K562 (cell line): Measurements from ENCODE around the gene NDUFAF8. TPM values are rescaled to one million over a fixed set of nuclear protein-coding genes. Genes with fewer than 3 reads are reported as not detected.
A peak's percentile ranks its signal among the peaks of the same experiment; 100 is the strongest.

Experiments
- ARNT ChIP-seq, 2 experiments: fragments of 450-650 bp; IDR thresholded peaks; 2 replicates each; pipeline ENCODE4 v1.6.1; 2016; ENCODE audit warnings: mild to moderate bottlenecking in 1 of 2
- BRD4 ChIP-seq: fragments of 200-600 bp; sonication (generic); IDR thresholded peaks from 2 replicates; pipeline ENCODE4 v1.6.1; 2017; ENCODE audit warnings: inconsistent platforms
- CHD1 ChIP-seq: fragments of 200-600 bp; sonication (generic); IDR thresholded peaks from one replicate; pipeline ENCODE4 v1.6.1; 2012; ENCODE audit warnings: mild to moderate bottlenecking, moderate library complexity, low read length, inconsistent platforms
- GABPB1 ChIP-seq: sonication (generic); formaldehyde crosslinking; IDR thresholded peaks from 2 replicates; pipeline ENCODE4 v1.8.0; 2022; ENCODE audit warnings: mild to moderate bottlenecking, missing genetic modification reagents
- GATA2 ChIP-seq: sonication (generic); formaldehyde crosslinking; IDR thresholded peaks from 2 replicates; pipeline ENCODE4 v1.4.0; 2020; ENCODE audit warnings: mild to moderate bottlenecking, missing genetic modification reagents
- HLTF ChIP-seq: fragments of 450-650 bp; IDR thresholded peaks from 2 replicates; pipeline ENCODE4 v1.6.1; 2016
- KDM4B ChIP-seq, 2 experiments: fragments of 450-650 bp in 1 of 2; sonication (generic) in 1 of 2; IDR thresholded peaks; 2 replicates each; pipeline ENCODE4 v1.6.1; 2016 to 2017; ENCODE audit warnings: borderline replicate concordance in 2 of 2, antibody characterized with exemption in 1 of 2, low read depth in 1 of 2, mild to moderate bottlenecking in 1 of 2
- MYC ChIP-seq, 2 experiments: fragments of 250-450 bp in 1 of 2; sonication (Bioruptor Pico) in 1 of 2; IDR thresholded peaks; 2 replicates each; pipeline versions ENCODE4 v1.5.1 to v1.6.1; 2012 to 2021; ENCODE audit warnings: low read depth in 2 of 2, borderline replicate concordance in 1 of 2, improper control_type of control experiment in 1 of 2, low read length in 1 of 2, mild to moderate bottlenecking in 1 of 2, moderate library complexity in 1 of 2
- NR2C1 ChIP-seq, 2 experiments: fragments of 450-650 bp; IDR thresholded peaks; 2 replicates each; pipeline ENCODE4 v1.6.1; 2017; ENCODE audit warnings: mild to moderate bottlenecking in 2 of 2, antibody characterized with exemption in 1 of 2, inconsistent platforms in 1 of 2, missing compliant biosample characterization in 1 of 2, missing genetic modification characterization in 1 of 2
- PRMT5 ChIP-seq: sonication (generic); formaldehyde crosslinking; IDR thresholded peaks from 2 replicates; pipeline ENCODE4 v1.5.0; 2020; ENCODE audit warnings: missing genetic modification reagents
- PTTG1 ChIP-seq: fragments of 450-650 bp; IDR thresholded peaks from 2 replicates; pipeline ENCODE4 v1.6.1; 2016; ENCODE audit warnings: low read depth, mild to moderate bottlenecking, missing genetic modification characterization, missing compliant biosample characterization
- RB1 ChIP-seq: fragments of 450-650 bp; IDR thresholded peaks from 2 replicates; pipeline ENCODE4 v1.6.1; 2017; ENCODE audit warnings: low read depth, mild to moderate bottlenecking
- RFX5 ChIP-seq: IDR thresholded peaks from 2 replicates; pipeline ENCODE4 v1.6.1; 2011; ENCODE audit warnings: low read depth, mild to moderate bottlenecking, improper control_type of control experiment, low read length
- TAF15 ChIP-seq: fragments of 200-400 bp; formaldehyde crosslinking; IDR thresholded peaks from 2 replicates; pipeline ENCODE4 v1.6.1; 2017; ENCODE audit warnings: mild to moderate bottlenecking, low read depth, low read length, moderate library complexity
- TCF3 ChIP-seq: sonication (generic); formaldehyde crosslinking; IDR thresholded peaks from 2 replicates; pipeline ENCODE4 v1.4.0; 2020; ENCODE audit warnings: mild to moderate bottlenecking, missing genetic modification reagents
- TEAD2 ChIP-seq: fragments of 450-650 bp; IDR thresholded peaks from 2 replicates; pipeline ENCODE4 v1.6.1; 2016; ENCODE audit warnings: missing genetic modification characterization, control low read depth, missing compliant biosample characterization
- XRCC3 ChIP-seq: fragments of 450-650 bp; IDR thresholded peaks from 2 replicates; pipeline ENCODE4 v1.6.1; 2017; ENCODE audit warnings: mild to moderate bottlenecking, moderate library complexity
- XRCC4 ChIP-seq: IDR thresholded peaks from one replicate; pipeline ENCODE4 v1.6.1; 2011; ENCODE audit not compliant: insufficient read depth, insufficient read length; ENCODE audit errors: extremely low read depth
- ZBTB34 ChIP-seq: fragments of 250-450 bp; sonication (Bioruptor Pico); IDR thresholded peaks from 2 replicates; pipeline ENCODE4 v1.8.0; 2021; ENCODE audit warnings: mild to moderate bottlenecking, moderate library complexity
- ZNF140 ChIP-seq: fragments of 250-450 bp; sonication (Bioruptor Pico); IDR thresholded peaks from 2 replicates; pipeline ENCODE4 v1.8.0; 2021; ENCODE audit warnings: moderate library complexity, mild to moderate bottlenecking, inconsistent platforms
- ZNF146 ChIP-seq: IDR thresholded peaks from one replicate; pipeline ENCODE4 v1.6.1; 2018; ENCODE audit warnings: missing compliant biosample characterization; ENCODE audit not compliant: unreplicated experiment
- ZNF512 ChIP-seq: IDR thresholded peaks from 2 replicates; pipeline ENCODE4 v1.6.1; 2016; ENCODE audit warnings: missing genetic modification characterization, missing compliant biosample characterization
- ZNF57 ChIP-seq: fragments of 450-650 bp; formaldehyde crosslinking; IDR thresholded peaks from 2 replicates; pipeline ENCODE4 v1.4.0; 2020; ENCODE audit warnings: mild to moderate bottlenecking, moderate library complexity
- ZNF586 ChIP-seq: fragments of 450-650 bp; formaldehyde crosslinking; conservative IDR thresholded peaks from 2 replicates; pipeline ENCODE4 v1.4.0; 2020; ENCODE audit warnings: mild to moderate bottlenecking, moderate library complexity
- ZNF79 ChIP-seq: fragments of 250-450 bp; sonication (Bioruptor Pico); IDR thresholded peaks from 2 replicates; pipeline ENCODE4 v1.4.0; 2020; ENCODE audit warnings: low read depth, mild to moderate bottlenecking, moderate library complexity
- polyA plus RNA-seq, 8 experiments: library from polyadenylated mRNA; depleted of rRNA in 4 of 8; stranded (reverse) in 5 of 8; unstranded in 3 of 8; fragments of >200 nt; fragmentation: Nextera tagmentation in 2 of 8; fragmentation: Illumina TruSeq in 1 of 8; extraction: Ambion mirVana in 2 of 8; extraction: Trizol in 1 of 8; gene quantifications; 2 replicates each; pipeline versions ENCODE4 v1.2.1 to v1.2.3, GENCODE V29; 2011 to 2014; ENCODE audit warnings: inconsistent platforms in 1 of 8, missing spikeins in 1 of 8
- total RNA-seq, 7 experiments: library from RNA; depleted of rRNA in 6 of 7; stranded (reverse); fragments of >200 nt in 6 of 7; fragmentation: Illumina TruSeq in 2 of 7; extraction: Trizol in 2 of 7; gene quantifications; 2 replicates each; pipeline versions ENCODE4 v1.2.1 to v1.2.3, GENCODE V29; 2011 to 2021; ENCODE audit warnings: low replicate concordance in 1 of 7
- TF ChIP-seq, protein P1 (sequence below): fragments of 450-650 bp; conservative IDR thresholded peaks from 2 replicates; pipeline ENCODE4 v1.6.1; 2016; ENCODE audit warnings: missing genetic modification characterization, low read depth, mild to moderate bottlenecking, control low read depth, missing compliant biosample characterization

Gene NDUFAF8
- total and polyA plus RNA-seq, 9 of the 15 experiments (the other 6 are each of a cell fraction or from before 2014, with no cell fraction given) = 13.5 to 144 (median 90.0) TPM

- TF ChIP-seq, protein P1, sequence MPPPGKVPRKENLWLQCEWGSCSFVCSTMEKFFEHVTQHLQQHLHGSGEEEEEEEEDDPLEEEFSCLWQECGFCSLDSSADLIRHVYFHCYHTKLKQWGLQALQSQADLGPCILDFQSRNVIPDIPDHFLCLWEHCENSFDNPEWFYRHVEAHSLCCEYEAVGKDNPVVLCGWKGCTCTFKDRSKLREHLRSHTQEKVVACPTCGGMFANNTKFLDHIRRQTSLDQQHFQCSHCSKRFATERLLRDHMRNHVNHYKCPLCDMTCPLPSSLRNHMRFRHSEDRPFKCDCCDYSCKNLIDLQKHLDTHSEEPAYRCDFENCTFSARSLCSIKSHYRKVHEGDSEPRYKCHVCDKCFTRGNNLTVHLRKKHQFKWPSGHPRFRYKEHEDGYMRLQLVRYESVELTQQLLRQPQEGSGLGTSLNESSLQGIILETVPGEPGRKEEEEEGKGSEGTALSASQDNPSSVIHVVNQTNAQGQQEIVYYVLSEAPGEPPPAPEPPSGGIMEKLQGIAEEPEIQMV = no peak
- TF ChIP-seq ZNF146 (CRISPR knock-in tag) (no peak), XRCC4 (no peak), ZNF512 (tag) (no peak), PTTG1 (tag) (no peak), ZNF140 (CRISPR knock-in tag) (no peak), TCF3 (CRISPR knock-in tag) (no peak), RB1 (no peak), ZNF586 (no peak), CHD1 (no peak), TEAD2 (tag) (no peak), ZNF79 (CRISPR knock-in tag) (0 out of 2 replicates have a peak, but pooled peaks have one; percentile 44), XRCC3 (no peak), ARNT (IDR thresholded peaks at IDR 0.05) (no peak), TAF15 (no peak), ZNF57 (no peak), PRMT5 (no peak), NR2C1 (IDR thresholded peaks at IDR 0.05) (no peak), NR2C1 (tag; IDR thresholded peaks at IDR 0.05) (no peak), RFX5 (no peak), HLTF (no peak), KDM4B (IDR thresholded peaks at IDR 0.05; ENCODE audit: borderline replicate concordance in 2 of 2, low read depth in 1 of 2) (no peak), ZBTB34 (no peak), GATA2 (peak; percentile 95), BRD4 (no peak), MYC (IDR thresholded peaks at IDR 0.05; ENCODE audit: low read depth, low read length) (peak; percentile 84), MYC (CRISPR knock-in tag; IDR thresholded peaks at IDR 0.05; ENCODE audit: borderline replicate concordance, low read depth) (0 out of 2 replicates have a peak, but pooled peaks have one; percentile 14), GABPB1 (CRISPR knock-in tag) (peak; percentile 76)
These were observed 45.5 kb upstream of the NDUFAF8 start (continued) for GRCh38 chr17:81193470-81194224.
